HG03571 (cell line): ENCODE results near the gene NAA10.

Source experiments
- ATAC-seq: cut with Tn5 transposase; IDR thresholded peaks from one replicate; pipeline ENCODE4 v1.9.1; 2021; ENCODE audit not compliant: unreplicated experiment

NAA10 gene

DNA sequence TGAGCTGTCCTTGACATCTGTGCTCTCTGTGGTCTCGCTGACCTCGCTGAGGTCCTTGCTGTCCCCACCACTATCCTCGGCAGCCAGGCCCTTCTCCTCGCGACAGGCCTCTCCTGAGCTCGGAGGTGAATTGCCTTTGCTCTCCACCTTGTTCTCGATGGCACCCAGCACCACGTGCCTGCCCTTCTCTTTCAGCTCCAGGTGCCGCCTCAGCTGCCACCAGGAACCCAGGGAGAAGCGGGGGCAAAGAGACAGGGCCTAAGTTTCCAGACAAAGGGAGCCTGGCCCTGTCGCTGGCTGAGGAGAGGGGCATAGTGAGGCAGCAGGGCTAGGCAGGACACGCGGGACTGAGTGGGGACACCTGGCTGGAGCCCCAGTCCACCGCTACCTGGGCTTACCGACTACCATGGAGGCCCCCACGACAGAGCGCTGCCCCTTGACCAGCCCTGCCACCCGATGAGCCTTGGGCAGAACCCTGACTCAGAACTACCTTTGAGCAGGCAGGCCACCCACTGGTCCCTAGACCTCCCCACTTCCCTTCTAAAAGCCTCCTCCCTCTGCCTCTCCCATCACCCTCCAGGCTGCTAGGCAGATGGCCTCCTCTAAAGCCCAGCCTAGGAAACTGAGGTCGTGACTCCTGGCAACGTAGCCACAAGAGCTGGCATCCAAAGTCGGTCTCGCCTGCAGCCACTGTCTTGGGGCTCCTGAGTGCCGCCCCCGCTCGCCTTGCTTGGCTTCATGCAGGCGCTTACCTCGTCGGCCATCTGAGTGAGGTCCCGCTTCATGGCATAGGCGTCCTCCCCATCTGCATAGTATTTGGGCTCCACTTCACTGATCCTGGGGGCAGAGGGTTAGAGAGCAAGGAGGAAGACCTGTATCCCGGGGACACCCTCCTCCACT lies 4.6 kb downstream of the NAA10 start:
- ATAC-seq: no peak

DNA sequence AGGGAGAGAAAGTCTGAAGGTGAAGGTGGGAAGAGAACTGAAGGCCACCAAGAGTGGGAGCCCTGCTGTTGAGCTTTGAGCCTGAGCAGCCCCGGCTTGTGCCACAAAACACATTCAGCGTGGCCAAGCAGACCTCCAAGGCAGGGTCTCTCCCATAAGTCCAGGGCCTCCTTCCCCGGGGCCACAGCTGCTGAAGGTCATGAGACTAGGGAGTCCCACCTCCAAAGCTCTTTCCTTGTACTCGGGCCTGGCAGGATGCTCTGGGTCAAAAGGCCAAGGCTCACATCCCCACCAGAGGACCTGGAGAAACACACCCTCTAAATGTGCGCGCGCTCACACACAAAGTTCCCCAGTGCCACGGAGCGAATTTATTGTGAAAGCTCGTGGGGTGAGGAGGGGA lies 5.3 kb downstream of the NAA10 start:
- no peak for ATAC-seq

GRCh38 chrX:153928846-153929245 lies 6.0 kb downstream of the NAA10 start:
- no peak for ATAC-seq

DNA sequence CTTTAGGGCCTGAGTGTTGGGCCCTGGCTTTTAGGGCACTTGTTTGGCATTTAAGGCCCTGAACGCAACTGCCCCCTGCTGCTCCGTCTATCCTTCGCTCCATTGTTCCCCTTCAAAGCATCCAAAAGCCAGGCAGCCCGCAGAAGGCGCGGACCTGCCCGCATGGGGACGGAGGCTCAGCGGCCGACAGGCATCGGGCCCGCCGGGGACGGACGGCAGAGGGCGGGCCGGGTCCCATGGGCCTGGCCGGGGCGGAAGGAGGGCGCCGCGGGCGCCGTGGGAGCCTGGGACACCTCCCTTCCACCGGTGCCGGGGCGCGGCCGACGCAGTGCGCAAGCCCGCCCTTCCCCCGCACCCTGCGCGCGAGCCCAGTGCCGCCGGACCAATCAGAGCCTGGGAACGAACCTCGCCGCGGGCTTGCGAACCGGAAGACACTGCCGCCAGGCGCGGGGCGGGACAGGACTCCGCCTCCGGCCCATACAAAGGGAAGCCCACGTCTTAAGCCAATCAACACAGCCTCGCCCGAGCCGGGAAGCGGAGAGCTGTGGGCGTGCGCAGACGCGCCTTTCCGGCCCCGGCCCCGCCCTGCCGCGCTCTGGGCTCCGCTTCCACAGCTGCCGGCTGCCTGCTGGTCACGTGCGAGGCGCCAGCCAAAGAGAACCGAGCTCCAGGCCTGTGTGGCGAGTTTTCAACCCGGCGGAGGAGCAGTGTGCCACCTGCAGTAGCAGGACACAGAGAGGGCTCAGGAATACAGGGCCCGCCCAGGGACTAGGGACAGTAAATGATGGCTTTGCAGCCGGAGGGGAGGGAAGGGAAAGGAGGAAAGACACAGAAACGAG lies 6.7 kb downstream of the NAA10 start:
- peak; percentile 59 for ATAC-seq

- ATAC-seq: no peak
These were observed 7.2 kb downstream of the NAA10 start for GRCh38 chrX:153927672-153927921.

DNA sequence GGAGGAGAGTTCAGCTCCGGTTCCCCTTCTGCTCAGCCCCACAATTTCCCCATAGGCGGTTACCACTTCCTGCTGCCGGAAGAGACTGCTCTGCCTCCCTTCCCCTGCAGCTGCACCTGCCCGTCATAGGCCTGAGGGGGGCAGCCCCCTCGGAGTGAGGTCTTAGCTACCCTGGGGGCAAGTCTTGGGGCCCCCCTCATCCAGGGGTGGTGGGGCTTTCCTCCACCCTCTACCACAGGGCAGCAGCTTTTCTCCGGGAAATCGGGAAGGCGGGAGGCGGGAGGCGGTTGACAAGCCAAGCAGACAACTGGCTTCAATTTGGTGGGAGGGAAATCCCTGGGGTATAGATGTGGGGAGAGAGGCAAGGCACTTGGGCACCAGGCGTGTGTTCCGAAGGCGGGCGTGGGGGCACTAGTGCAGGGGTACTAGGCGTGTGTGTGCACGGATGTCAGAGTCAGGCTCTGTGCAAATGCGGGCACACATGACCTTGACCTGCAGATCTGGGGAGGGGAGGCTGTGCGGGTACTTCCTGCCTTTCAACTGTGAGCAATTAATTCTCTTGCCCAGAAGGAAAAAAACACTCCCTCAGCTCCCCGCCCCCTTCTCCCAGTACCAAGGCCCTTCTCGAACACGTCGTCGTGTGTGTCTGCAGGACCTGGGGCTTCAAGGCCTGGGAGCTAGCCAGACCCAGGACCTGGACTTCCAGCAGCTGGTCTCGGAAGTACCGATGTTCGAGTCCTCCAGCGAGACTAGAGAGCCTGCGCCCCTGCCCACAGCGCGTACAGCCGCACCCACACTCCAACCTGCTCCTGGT lies 7.8 kb downstream of the NAA10 start:
- ATAC-seq: peak; percentile 36

GRCh38 chrX:153926552-153926857 lies 8.3 kb downstream of the NAA10 start:
- peak; percentile 4 for ATAC-seq

DNA sequence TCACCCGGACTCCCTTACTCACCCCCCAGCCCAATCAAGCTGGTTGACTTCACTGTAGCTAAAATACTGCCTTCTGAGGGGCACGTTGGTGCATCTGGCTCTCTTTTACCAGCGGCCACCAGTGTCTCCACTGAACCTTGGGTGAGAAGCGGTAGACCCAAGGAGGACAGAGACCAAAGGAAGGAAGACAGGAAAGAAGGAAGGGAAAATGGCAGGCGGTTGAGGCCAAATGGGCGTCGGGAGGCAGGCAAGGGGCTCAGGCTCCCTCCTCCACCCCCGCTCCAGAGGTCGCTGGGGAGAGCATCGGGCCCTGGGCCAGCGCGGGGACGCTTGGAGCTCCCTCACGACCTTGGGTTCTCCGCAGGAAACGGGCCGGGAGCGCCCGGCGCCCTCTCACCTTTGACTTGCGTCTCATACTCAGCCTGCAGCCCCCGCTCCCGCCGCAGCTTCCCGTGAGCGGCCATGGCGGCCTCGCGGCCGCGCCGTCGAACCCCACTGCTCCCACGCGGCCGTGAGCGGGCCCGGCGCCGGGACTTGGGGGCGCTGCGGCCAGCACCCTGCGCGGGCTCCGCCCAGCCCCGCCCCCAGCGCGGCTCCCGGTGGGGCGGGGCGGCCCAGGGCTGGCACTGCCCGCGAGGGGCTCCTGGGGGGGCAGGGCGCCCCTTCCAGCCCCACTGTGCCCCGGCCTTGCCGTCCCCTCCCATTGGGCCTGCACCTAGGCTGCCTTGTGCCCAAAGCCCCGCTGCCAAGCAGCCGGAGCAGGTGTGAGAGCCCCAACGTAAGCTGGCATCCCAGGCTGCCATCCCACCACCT lies 8.9 kb downstream of the NAA10 start, which contains the start of gene ARHGAP4:
Gene ARHGAP4, minus strand, starts transcription at position 526 of the 813 bp plus-strand sequence. Its CDS starts 62 bp downstream, at position 464.
- no peak for ATAC-seq

DNA sequence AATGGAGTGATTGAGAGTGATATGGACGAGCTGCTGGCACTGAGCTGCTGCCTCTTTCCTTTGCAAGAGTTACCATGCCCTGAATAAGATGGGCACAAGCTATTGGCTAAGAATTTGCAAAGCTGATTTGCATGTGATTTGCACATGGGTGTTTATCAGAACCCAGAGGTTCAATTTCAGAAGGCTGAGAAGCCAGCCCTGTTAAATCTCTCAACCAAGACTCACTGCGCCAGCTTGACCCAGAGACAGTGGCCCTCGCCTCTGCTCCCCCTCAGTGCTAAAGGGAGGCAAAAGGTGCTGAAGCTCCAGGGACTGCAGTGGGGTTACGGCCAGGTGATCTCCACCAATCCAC lies 9.5 kb downstream of the NAA10 start:
- no peak for ATAC-seq

GRCh38 chrX:153924149-153924861 lies 10.5 kb downstream of the NAA10 start:
- ATAC-seq: no peak

DNA sequence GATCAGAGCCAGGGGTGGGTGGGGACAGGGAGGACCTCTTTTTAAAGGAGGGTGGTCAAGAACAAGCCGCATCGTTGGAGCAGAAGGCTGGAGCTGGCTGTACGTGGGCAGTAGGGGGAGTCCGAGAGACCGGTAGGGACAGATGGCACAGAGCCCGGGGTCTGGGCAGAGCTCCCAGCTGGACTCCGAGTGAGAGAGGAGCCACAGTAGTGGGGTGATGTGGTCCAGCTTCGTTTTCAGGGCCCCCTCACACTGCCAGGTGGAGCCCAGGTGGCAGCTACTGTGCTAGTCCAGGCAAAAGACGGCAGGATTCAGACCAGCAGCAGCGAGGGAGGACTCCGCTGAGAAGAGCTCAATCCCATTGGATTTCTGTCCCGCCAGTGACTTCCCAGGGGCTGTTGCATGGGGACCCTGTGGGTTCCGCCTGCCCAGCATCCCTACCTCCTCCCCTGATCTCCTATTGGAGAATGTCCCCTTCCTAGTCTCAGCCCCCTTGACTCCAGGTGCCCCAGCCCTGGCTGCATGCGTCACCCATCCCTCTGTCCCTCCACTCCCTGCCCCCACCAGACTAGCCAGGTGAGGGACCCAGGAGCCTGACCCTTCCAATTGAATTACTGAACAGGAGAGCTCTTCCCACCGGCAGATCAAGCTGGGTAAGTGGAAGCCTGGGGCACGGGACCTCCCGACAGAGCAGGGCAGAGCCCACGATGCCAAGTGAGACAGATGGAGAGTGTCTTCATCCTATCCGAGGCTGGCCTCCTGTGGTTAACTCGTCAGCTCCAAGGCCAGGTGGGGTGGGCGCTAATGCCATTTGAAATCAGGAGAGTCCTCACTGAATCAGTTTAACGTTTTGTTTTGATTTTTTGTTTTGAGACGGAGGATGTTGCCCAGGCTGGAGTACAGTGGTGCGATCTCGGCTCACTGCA lies 11.6 kb downstream of the NAA10 start:
- no peak for ATAC-seq

- no peak for ATAC-seq
These were observed 13.1 kb downstream of the NAA10 start for GRCh38 chrX:153921511-153922446.

DNA sequence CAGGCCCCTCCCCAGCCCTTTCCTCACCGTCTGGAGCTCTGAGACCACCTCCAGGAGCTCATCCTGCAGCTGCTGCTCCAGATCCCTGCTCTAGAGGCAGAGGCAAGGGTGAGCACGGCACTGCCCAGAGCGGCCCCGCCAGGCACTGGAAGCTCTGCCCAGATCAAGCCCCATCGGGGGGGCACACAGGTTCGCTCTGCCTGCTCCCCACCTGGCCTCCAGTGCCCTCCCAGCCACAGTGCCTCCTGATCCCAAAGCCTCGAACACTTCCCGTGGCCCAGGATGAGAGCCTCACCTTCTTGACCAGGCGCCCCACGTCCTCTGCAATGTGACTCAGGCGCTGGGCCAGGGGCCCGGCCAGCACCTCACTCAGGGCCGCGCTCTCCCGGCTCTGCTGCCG lies 13.8 kb downstream of the NAA10 start:
- no peak for ATAC-seq

- ATAC-seq: no peak
These were observed 14.3 kb downstream of the NAA10 start for GRCh38 chrX:153920546-153920945.

- no peak for ATAC-seq
These were observed 15.6 kb downstream of the NAA10 start for GRCh38 chrX:153919281-153919680.

DNA sequence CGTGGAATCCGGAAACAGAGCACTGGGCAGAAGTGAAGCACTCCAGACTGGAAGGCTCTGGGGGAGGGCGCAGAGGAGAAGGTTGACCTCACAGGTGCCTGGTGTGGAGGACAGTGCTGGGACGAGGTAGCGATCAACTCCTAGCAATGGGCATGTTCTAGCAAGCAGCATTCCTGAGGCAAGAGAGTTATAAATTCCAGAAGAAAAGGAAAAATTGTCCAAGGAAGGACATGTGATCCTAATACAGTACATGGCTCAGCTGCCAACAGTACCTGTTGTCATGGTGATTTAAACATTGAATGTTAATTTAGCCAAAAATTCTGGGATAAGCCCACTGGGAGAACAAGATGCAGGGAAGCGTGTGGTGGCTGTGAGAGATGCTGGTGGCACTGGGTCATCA lies 17.0 kb downstream of the NAA10 start:
- ATAC-seq: no peak

GRCh38 chrX:153913701-153914100 lies 21.1 kb downstream of the NAA10 start:
- ATAC-seq: no peak

GRCh38 chrX:153913211-153913610 lies 21.6 kb downstream of the NAA10 start:
- no peak for ATAC-seq
